NCI-H146 treated with DMSO at 0.1 percent for 48 hours (cell line): ENCODE measurements around the gene GPATCH4.
"Not testable (repeated sequence)": the region's sequence is repeated elsewhere in the genome, so short reads cannot be mapped to it uniquely, and the experiment has no call there.

ENCODE experiments used
- DNase-seq: peaks from one replicate; lab custom pipeline; 2025; ENCODE audit not compliant: unreplicated experiment; lab: John Stamatoyannopoulos, UW

GPATCH4 gene

DNA sequence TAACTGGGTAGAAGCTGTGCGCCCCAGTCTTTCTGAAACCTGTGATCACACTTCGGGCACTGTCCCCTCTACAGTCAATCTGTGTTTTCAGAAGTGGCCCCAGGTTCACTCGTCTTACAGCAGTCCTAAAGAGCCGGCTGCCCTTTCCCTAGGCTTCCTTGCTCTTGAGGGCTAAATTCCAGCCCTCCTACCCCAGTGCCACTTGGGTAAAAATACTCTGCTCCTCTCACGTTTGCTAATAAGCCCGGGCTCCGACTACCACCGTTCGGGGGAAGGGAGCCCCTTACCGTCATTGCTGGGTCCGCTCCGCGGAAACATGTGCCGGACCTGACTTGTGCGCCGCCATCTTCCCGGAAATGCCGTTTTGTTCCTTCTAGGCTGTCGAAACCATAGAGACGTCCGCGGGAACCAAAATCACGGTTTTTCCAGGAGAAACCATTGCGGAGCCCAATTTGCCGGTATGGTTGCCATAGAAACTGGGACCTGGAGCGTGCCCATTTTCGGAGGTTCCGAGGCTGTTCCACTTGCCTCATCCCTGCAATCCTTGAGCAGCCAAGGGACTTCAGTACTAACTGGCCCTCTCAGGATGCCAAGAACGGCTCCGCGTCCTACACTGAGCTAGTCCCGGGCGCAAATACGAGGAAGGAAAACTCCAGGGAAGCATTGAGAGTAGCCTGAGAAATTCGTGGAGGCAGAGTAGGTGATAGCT is at the start of gene GPATCH4:
Gene GPATCH4, minus strand, starts transcription at position 358 of the 709 bp plus-strand sequence.
- DNase-seq: peak; percentile 77

DNA sequence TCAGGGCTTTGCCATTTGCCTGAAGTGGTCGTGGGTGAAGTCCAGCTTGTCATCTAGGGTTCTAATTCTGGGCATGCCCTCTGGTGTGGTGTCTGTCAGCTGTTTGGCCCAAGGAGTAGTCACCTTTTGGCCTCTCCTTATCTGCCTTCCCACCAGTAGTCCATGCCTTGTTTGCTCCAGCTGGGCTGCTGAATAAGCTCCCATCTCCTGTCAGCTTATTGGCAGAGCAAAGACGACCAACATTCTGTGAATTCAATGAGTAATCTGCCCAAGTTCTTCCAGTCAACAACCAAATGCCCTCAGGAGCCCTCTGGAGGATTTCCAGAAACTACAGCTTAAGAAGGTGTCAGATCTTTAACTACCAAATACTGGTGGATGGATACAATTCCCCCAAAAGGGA is 47.7 kb upstream of the GPATCH4 start:
- DNase-seq: peak; percentile 13

DNA sequence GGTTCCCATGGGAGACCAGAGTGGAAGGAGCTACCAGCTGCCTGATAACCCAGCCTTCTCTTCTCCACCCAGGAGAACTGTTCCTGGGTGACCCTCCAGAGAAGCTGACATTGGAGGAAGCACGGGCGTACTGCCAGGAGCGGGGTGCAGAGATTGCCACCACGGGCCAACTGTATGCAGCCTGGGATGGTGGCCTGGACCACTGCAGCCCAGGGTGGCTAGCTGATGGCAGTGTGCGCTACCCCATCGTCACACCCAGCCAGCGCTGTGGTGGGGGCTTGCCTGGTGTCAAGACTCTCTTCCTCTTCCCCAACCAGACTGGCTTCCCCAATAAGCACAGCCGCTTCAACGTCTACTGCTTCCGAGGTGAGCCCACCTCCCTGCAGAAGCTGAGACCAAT is 47.2 kb upstream of the GPATCH4 start:
- DNase-seq: no peak

DNA sequence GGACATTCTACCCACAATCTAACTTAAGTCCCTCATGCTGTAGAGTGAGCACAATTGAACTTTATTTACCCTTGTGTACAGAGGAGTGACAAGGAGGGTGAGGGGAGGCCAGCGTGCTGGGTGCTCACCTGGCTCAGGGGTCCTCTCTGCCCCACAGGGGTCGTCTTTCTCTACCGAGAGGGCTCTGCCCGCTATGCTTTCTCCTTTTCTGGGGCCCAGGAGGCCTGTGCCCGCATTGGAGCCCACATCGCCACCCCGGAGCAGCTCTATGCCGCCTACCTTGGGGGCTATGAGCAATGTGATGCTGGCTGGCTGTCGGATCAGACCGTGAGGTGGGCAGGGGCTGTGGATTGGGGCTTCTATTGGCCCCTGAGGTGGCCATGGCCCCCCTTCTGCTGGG is 46.1 kb upstream of the GPATCH4 start:
- DNase-seq: no peak

DNA sequence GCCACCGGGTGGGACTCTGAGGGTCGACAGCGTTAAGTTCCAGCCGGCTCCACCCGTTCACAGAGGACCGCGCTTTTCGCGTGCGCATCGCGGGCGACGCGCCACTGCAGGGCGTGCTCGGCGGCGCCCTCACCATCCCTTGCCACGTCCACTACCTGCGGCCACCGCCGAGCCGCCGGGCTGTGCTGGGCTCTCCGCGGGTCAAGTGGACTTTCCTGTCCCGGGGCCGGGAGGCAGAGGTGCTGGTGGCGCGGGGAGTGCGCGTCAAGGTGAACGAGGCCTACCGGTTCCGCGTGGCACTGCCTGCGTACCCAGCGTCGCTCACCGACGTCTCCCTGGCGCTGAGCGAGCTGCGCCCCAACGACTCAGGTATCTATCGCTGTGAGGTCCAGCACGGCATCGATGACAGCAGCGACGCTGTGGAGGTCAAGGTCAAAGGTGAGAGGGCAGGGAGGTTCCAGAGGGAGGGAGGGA is 45.5 kb upstream of the GPATCH4 start:
- DNase-seq: no peak

DNA sequence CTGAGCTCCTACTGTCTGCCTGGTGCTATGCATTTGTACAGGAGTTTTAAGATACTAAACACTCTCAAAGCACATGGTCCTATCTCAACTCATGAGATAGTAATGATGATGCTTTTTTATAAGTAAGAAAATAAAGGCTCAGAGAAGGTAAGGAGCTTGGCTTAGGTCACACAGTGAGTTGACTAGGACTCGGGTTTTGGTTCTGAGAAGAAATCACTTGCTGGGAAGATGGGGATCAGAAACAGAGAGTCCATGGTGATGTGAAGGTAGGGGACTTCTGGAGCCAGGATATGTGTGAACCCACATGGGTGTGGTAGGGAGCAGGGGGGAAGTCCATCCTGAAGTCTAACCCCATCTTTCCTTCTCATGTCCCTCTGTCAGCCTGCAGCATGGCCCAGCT is 44.4 kb upstream of the GPATCH4 start:
- DNase-seq: no peak

DNA sequence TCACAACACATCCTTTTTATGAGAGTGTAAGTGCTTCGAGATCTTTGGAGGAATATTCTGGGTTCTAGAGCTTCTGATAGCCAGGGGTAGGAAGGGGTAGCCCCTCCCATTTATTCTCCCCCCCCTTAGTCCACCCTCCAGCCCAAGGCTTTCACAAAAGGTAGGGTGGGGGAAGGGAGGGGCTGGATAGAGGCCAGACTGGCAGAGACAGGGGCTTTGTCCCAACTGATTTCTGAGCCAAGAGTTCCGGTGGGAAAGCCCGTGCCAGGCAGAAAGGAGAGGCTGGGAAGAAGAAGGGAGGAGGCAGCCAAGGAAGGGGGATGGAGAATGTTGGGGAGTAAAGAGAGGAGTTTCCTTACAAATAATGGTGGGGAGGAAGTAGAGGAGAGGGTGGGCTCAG is 43.8 kb upstream of the GPATCH4 start:
- no peak for DNase-seq

DNA sequence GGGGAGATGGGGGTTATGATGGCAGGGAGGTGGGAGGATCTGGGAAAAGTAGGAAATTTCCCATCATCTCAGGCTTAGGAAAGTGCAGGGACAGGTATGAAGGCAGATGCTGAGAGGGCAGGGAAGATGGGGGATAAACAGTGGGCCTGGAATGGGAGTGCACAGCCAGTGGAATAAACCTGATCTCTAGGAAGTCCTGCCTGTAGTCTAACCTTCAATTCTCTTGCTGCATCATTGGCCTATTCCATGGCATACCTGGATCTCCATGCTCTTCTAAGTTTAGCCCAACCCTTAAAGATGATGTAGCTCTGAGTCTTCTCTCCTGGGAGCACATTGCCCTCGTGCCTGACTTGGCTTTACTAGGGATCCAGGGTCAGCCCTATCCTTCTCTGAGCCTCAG is 43.4 kb upstream of the GPATCH4 start:
- DNase-seq: no peak

DNA sequence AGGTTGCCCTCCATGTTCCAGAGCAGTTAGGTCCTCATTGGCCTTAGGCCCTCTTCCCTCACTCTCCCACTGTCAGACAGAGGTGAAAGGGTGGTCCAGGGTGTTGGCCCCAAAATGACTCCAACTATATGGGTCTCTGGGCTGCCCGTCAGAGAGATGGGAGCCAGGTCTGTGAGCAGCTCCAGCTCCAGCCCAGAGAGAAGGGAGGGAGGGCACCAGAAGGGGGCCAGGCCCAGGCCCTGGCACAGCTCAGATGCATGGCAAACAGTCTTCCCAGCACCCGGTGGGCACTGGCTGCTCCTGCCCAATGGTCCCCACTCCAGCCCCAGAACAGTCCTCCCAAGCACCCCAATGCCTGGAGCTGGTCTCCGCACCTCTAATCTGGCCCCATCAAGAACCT is 42.9 kb upstream of the GPATCH4 start:
- DNase-seq: no peak

DNA sequence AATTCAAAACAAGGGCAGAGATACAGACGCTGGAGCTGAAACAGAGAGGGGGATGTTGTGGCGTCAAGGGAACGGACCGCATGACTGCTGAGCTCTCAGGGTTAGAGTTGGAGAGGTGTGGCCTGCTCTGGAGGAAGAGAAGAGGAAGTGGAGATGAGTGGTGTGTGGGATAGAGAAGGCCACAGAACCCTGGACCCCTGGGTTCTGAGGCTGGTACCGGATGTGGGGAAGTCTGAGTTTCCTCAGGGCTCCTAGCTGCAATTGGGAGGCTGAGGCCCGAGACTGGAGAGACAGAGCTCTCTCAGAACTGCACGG is 42.5 kb upstream of the GPATCH4 start:
- no peak for DNase-seq

DNA sequence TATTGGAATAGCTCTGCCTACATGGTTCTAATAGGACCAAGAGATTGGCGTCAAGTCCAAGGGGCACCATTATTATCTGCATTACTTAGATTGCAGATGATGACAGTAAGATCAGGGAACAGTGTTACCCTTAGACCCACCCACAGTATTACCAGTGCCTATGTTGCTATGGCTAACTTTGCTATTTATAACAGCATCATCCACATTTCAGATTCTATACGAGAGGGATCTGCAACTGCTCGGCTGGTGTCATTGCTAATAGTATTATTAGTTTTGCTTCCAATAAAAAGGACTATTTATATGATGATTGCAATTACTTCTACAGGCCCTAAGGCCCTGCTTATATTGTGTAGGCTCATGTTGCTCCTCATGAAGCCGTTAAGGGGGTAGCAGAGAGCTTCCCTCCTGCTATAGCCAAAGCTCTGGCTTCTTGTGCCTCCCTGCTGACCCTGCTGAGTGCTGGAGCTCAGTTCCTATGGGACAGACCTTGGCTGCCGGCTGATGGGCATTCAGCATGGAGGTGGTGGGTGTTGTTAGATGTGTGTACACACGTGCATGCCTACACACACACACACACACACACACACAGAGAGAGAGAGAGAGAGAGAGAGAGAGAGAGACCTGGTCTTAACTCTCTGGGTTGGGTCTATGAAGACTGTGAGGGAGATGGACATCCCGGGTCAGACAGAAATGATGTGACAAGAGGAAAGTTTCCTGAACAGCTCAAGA is 41.9 kb upstream of the GPATCH4 start:
- no peak for DNase-seq

DNA sequence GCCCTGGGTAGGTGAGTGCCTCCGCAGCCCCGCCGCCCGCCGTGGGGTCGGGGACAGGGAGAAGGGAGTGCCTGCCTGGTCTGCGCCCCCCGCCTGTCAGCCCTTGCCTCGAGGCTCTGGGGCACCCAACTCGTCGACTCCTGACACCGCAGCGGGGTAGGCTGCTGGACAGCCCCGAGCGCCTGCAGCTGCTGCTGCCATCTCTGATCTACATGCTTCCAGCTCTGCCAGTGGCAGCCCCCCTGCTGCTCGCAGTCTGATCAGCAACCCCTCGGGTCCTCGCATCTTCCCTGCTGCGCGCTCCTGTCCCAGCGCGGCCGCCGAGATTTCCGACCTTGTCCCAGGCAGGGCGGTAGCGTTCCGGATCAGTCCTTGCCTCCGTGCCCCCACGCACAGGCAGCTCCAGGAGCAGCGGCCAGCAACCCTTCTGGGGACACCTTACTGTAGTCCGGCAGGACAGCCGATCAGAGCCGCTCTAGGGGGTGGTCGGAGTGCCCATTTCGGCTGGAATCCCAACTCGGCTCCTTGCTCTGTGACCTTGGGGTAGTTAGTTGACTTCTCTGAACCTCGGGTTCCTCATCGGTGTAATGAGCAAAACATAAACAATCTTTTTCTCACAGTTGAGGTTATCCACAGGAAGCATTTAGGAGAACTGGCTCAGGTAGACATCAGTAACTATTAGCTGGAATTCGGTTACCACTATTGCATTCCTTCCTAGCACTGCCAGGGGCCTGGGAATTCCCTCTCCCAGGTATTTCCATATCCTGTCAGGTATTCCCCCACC is 41.2 kb upstream of the GPATCH4 start:
- DNase-seq: no peak

DNA sequence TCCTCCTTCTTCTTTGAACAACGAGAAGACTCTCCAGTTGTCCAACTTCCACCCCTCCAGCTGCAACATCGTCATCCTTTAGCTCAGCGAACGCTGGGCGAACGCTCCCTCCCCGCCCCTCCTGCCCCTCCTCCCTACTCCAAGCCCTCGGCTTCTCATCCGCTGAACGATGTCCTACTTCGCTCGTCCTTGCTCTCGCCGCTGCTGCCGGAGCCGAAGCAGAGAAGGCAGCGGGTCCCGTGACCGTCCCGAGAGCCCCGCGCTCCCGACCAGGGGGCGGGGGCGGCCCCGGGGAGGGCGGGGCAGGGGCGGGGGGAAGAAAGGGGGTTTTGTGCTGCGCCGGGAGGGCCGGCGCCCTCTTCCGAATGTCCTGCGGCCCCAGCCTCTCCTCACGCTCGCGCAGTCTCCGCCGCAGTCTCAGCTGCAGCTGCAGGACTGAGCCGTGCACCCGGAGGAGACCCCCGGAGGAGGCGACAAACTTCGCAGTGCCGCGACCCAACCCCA is 40.5 kb upstream of the GPATCH4 start, which contains the start of gene BCAN:
Gene BCAN, plus strand, starts transcription at position 357 of the 504 bp plus-strand sequence. CDS start 3,938 bp downstream, outside the sequence.
- peak; percentile 45 for DNase-seq

DNA sequence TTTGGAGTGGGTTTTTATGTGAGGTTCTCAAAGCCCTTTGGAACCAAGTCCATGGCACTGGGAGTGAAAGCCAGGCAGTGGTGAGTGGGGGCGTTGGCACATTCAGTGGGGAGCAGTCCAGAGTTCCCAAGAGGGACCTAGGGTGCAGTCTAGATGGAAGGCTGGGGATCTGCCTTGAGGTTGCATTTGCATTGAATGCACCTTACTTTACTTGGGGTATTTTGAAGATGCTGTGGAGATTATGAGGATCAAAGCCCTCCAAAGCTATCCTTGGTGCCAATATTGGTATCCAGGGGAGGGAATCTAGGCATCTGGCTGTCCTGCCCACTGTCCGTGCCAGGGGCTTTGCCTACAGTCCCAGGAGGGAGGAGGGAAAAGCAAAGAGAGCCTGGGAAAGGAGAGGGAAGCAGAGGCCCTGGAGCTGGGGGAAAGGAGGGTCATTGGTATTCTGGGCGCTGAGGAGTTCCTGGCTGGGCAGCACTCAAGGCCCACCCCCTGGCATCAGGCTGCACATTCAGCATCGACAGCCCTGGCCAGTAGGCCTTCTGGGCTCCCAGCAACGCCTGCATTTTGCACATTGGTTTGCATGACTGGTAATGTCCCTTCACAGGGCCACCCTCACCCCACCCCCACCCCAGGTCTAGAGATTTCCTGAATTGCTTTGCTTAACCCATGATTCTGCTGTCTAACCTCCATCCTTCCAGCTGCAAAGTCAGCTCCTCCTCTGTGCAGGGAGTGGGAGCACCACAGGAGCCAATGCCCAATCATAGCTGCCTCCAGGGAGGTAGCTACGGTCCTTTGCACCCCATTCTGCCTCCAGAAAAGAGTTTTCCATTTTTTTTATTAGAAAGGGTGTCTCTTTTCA is 39.8 kb upstream of the GPATCH4 start:
- no peak for DNase-seq

DNA sequence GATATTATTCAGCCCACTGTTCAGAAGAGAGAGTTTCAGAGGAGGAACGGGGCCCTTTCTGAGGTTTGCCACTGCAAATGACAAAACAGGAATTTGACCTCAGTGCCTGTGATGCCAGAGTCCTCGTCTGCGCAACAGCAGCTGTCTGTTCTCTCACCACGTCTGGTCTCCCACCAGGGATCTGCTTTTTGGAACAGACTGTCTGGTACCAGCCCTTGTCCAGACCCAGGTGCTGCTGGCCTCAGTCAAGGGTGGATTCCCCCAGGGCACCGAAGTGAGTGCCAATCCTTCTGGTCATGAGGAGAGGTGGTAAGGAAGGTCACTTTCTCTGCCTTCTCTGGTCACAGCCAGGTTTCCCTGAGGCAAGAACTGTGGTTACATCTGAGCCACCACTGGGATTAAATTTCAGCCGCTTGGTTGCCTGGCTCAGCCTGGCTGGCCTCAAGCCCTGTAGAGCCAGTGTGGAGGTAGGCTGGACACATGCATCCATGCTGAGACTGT is 38.4 kb upstream of the GPATCH4 start:
- no peak for DNase-seq

DNA sequence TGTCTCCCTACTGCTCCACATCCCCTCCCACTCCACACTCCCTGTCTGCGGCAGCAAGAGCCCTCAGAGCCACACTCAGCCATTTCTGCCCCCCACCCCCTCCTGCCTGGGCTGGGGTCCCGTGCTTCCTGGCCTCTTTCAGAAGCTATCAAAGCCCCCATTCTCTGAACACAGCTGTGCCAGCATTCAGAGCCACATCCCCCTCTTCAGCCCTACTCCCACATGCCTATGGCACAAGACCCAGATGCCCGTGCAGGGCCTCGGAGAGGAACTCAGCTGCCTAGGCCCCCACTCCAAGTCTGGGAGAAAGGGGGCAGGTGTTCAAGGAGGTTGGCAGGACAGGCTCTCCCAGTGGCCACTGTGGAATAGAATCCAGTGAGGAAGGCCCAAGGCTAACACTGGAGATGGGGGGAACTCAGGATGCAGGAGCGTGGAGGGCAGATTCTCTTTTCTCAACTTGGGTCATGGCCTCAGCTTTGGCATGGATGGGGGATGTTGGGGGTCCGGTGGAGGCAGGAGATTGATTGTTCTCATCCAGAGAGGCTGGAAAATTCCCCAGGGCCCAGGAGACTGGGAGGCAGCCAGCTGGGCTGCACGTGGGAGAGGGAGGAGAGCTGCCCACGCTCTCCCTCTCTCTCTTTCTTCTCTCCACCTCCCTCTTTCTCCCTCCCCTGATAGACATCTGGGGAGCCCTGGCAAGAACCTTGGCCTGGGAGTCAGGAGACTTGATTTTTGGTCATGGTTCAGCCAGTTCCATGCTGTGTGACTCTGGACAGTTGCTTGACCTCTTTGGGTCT is 37.1 kb upstream of the GPATCH4 start:
- DNase-seq: no peak

DNA sequence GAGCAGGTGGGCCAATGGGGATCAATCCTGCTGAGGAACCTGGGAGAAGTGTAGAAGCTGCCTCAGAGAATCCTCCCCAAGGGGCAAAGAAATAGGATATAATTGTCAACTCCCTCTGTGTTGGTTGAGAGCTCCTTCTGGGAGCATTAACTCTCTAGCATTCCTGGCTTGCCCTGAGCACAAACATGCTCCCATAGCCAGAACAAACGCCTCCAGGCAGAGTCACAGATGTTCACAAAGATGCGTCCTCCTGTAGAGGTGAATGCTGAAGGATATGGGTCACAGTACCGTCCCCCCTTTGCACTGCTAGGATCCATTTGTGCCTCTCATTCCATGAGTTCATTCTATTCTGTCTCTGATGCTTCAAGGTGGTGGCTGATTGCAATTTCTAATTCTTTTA is 31.1 kb upstream of the GPATCH4 start:
- no peak for DNase-seq

DNA sequence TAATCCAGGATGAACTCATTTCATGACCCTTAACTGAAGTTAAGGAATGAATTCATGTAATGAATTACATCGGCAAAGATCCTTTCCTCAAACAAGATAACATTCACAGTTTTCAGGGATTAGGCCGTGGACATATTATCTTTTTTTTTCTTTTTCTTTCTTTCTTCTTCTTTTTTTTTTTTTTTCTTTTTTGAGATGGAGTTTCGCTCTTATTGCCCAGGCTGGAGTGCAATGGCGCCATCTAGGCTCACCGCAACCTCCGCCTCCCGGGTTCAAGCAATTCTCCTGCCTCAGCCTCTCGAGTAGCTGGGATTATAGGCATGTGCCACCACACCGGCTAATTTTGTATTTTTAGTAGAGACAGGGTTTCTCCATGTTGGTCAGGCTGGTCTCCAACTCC is 29.9 kb upstream of the GPATCH4 start:
- DNase-seq: not testable (repeated sequence)

DNA sequence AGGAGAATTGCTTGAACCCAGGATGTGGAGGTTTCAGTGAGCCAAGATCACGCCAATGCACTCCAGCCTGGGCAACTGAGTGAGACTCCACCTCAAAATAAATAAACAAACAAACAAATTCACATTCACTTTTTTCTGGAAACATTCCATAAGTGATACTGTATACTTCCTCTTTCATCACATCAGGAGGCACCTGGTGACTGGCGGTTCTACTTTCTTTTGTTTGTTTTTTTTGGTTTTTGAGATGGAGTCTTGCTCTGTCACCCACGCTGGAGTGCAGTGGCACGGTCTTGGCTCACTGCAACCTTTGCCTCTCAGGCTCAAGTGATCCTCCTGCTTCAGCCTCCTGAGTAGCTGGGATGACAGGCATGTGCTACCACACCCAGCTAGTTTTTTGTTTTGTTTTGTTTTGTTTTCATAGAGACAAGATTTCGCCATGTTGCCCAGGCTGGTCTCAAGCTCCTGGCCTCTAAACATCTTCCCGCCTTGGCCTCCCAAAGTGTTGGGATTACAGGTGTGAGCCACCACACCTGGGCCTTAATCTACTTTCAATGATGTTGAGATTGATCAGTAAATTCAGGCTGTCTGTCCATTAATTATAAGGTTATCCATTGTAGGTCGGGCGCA is 28.7 kb upstream of the GPATCH4 start:
- no peak for DNase-seq
